ENCODE results near the gene ZCCHC24. TPM values are rescaled to one million over a fixed set of nuclear protein-coding genes. Genes with fewer than 3 reads are reported as not detected.

The ZCCHC24 gene
- polyA plus RNA-seq, 3 donors: 3.9 to 5.0 (median 4.0) TPM

DNA sequence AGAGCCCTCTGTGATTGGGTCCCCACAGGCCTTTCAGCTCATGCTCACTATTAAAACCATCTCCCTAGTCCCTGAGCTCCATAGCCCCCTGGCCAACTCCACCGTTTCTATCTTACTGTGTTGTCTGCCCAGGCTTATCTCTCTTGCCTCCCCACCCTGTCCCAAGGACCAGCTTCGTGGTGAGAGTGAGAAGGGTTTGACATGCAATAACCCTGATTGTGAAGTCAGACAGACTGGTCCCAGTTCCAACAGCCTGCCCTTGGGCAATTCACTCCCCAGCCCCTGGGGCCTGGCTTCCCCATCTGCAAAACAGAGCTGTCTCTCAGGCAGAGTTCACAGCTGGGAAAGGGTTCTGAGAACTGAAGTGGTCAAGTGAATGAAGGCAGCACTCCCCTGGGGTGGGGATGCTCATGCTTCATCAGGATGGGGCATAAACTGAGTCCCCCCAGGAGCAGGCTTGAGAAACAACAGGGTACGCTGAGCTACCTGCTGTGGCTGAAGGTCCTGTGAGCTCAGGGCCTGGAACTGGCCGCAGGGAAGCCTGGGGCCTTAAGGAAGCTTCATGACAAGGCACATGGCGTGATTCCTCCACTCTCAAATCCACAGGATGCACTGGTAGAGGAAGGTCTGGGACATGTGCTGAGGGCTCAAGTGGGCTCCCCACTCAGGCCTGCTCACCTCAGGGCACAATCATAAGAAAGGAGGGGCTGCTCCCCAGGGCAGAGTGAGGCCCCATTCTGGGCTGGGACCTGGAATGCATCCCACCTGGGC is 100.0 kb downstream of the ZCCHC24 start:
- Mint-ChIP-seq H3K27me3 (ENCODE audit: low read depth in 3 of 3) (peaks cover 1 to 4% (median 4%) of the 10 kb centered on the region in 3 donors), H3K9me3 (peaks cover 0 to 2% (median 0%) of the 10 kb centered on the region in 7 donors), H3K4me1 (peaks cover 49% of the 10 kb centered on the region), H3K27ac (peak overlapping the region; percentile 72 to 89 (median 84)), H3K36me3 (peaks cover 21 to 23% of the 10 kb centered on the region in 2 donors), H3K4me3 (no peak overlapping the region)
- no peak overlapping the region for H3K4me3 ChIP-seq (replicated peaks in 1 of 3; ENCODE audit: low read depth in 2 of 3, low read length in 3 of 3)
- peak; percentile 65 to 86 (median 75) for DNase-seq
- peaks cover 55 to 65% of the 10 kb centered on the region in 2 donors for H3K4me1 ChIP-seq (ENCODE audit: control insufficient read depth in 1 of 2, insufficient read depth in 2 of 2, low read length in 2 of 2)
- 92% methylated on average over 2 of the region's 5 CpGs for WGBS (ENCODE audit: insufficient coverage)
- H3K79me2 ChIP-seq (ENCODE audit: insufficient read depth, low read length): peaks cover 39% of the 10 kb centered on the region
- no peak overlapping the region for H3K4me2 ChIP-seq (replicated peaks; ENCODE audit: extremely low read depth, low read length, poor library complexity, severe bottlenecking)
- peaks cover 30% of the 10 kb centered on the region for H4K20me1 ChIP-seq (ENCODE audit: insufficient read depth, low read length)
- H3K27ac ChIP-seq (ENCODE audit: low read depth in 1 of 2, low read length in 2 of 2): peak overlapping the region; percentile 50 to 51
- no peak for TF ChIP-seq CTCF (IDR thresholded peaks at IDR 0.05)
- H3K9me3 ChIP-seq (replicated peaks in 1 of 2; ENCODE audit: control insufficient read depth in 1 of 2, insufficient read depth in 1 of 2, low read length in 2 of 2): no peaks in the 10 kb centered on the region
- no peak overlapping the region for H2AFZ ChIP-seq (ENCODE audit: insufficient read depth, low read depth, low read length, poor library complexity, severe bottlenecking)
- H3K9ac ChIP-seq (ENCODE audit: insufficient read depth, low read length, poor library complexity, severe bottlenecking): no peak overlapping the region
- H3K27me3 ChIP-seq (ENCODE audit: control insufficient read depth in 2 of 2, insufficient read depth in 2 of 2, low read length in 2 of 2): no peaks in the 10 kb centered on the region
- intact Hi-C loops (cut with micrococcal nuclease): loop anchor here (2.0 to 5.0 kb wide), 4 partner anchors 15 to 98 kb away; no protein-coding TSS in a partner anchor
- peaks cover 15 to 18% of the 10 kb centered on the region in 2 donors for H3K36me3 ChIP-seq (replicated peaks in 1 of 2; ENCODE audit: control insufficient read depth in 1 of 2, insufficient read depth in 2 of 2, low read length in 2 of 2)

DNA sequence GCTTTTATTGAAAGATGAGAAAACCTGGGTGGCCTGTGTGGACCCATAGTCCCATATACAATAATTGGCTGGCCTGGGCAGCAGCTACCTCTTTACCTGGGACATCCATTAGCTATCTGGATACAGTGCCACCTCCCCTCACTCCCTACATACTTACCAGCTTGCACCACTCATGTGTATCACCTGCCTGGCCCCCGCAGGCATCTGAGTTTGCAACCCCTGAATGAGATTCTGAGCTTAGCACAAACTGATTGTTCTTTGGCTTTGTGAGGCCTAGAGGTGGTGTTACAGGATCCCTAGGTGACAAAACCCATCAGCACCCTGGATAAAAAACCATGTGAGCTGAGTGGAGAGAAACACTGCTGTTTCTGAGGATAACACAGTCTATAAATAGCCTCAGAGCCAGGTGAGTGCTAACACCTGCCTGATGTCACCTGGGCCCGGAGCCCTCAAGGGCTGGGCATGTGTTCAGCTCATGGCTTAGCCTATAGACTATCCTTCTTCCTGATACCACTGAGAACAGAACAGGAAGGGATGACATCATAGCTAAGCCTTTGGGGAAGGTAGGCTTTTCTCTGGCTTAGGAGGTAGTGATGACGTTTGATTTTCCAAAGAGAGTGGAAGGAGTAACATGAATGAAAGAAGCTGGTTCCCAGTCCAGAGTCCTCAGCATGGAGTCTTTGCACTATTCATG is 100.8 kb downstream of the ZCCHC24 start:
- H4K20me1 ChIP-seq (ENCODE audit: insufficient read depth, low read length): peaks cover 23% of the 10 kb centered on the region
- H3K27ac ChIP-seq (ENCODE audit: low read depth in 1 of 2, low read length in 2 of 2): peak overlapping the region; percentile 50 to 51
- Mint-ChIP-seq H3K4me3 (no peak overlapping the region), H3K4me1 (peaks cover 41% of the 10 kb centered on the region), H3K27me3 (ENCODE audit: low read depth in 3 of 3) (peaks cover 1 to 4% (median 4%) of the 10 kb centered on the region in 3 donors), H3K36me3 (peaks cover 14 to 15% of the 10 kb centered on the region in 2 donors), H3K27ac (peak overlapping the region; percentile 72 to 89 (median 84)), H3K9me3 (peaks cover 0 to 2% (median 0%) of the 10 kb centered on the region in 7 donors)
- no CpG with 5 or more reads among the region's 3 CpGs for WGBS (ENCODE audit: insufficient coverage)
- H3K9ac ChIP-seq (ENCODE audit: insufficient read depth, low read length, poor library complexity, severe bottlenecking): no peak overlapping the region
- DNase-seq: peak in 2 of 3 donors; percentile 72 to 79
- TF ChIP-seq CTCF (IDR thresholded peaks at IDR 0.05): no peak
- no peak overlapping the region for H3K4me2 ChIP-seq (replicated peaks; ENCODE audit: extremely low read depth, low read length, poor library complexity, severe bottlenecking)
- peaks cover 7 to 10% of the 10 kb centered on the region in 2 donors for H3K36me3 ChIP-seq (replicated peaks in 1 of 2; ENCODE audit: control insufficient read depth in 1 of 2, insufficient read depth in 2 of 2, low read length in 2 of 2)
- peaks cover 48 to 57% of the 10 kb centered on the region in 2 donors for H3K4me1 ChIP-seq (ENCODE audit: control insufficient read depth in 1 of 2, insufficient read depth in 2 of 2, low read length in 2 of 2)
- no peak overlapping the region for H3K4me3 ChIP-seq (replicated peaks in 1 of 3; ENCODE audit: low read depth in 2 of 3, low read length in 3 of 3)
- H3K9me3 ChIP-seq (replicated peaks in 1 of 2; ENCODE audit: control insufficient read depth in 1 of 2, insufficient read depth in 1 of 2, low read length in 2 of 2): no peaks in the 10 kb centered on the region
- H3K79me2 ChIP-seq (ENCODE audit: insufficient read depth, low read length): peaks cover 32% of the 10 kb centered on the region
- intact Hi-C loops (cut with micrococcal nuclease): loop anchor here (5.0 kb wide), 3 partner anchors 32 to 97 kb away; no protein-coding TSS in a partner anchor
- H3K27me3 ChIP-seq (ENCODE audit: control insufficient read depth in 2 of 2, insufficient read depth in 2 of 2, low read length in 2 of 2): no peaks in the 10 kb centered on the region
- H2AFZ ChIP-seq (ENCODE audit: insufficient read depth, low read depth, low read length, poor library complexity, severe bottlenecking): no peak overlapping the region

Measured in CD14-positive monocyte (primary cell).